OCI-LY3 (cell line): ENCODE measurements around the gene SKIL.

Source experiments
- EZH2phosphoT487 ChIP-seq: fragments of 200-600 bp; shearing (Covaris generic); IDR thresholded peaks from 2 replicates; pipeline ENCODE4 v1.6.1; 2018; ENCODE audit warnings: antibody characterized with exemption, mixed run types, low read depth
- TF ChIP-seq, protein P1 (sequence below): fragments of 200-600, 300-600 bp; sonication (generic); IDR thresholded peaks from 2 replicates; pipeline ENCODE4 v1.5.1; 2014; ENCODE audit warnings: antibody characterized with exemption, low read length, low read depth

DNA sequence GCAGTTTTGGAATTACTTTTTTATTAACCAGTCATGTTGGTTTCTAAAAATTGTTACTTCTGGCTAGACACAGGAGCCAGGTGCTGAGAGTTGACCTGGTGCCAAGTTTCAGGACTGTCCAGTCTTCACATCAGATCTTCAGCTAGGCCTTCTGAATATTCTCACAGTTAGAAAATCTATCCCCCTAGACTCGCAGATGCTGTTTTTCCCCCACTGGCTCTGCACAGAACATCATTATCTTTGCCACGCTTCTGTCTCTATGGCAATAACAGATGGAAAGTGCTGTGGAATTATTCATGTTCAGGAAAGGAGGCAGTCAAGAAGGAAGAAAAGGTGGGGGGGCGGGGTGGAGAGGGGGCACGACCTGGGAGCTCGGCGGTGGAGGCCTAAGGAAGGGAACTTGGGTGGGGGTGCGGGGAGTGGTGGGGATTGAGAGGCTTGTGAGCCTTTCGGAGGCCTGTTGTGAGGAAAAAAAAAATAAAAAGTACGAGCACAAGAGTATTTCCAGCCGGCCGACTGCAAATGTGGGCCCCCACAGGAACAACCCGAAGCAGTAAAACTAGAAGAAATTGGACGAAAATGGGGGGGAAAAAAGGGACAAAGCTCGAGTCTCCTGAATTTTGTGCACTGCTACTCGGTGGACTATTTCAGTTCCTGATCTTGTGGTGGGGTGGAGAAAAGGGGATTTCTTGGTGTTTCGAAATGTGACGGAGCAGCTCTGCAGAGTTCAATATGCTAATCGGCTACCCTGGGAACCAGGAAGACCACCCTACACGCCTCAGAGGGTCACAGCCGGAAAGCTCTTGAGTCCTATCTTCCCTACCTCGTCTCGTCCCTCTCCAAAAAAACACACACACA is 1.5 kb upstream of the SKIL start:
- TF ChIP-seq, protein P1, sequence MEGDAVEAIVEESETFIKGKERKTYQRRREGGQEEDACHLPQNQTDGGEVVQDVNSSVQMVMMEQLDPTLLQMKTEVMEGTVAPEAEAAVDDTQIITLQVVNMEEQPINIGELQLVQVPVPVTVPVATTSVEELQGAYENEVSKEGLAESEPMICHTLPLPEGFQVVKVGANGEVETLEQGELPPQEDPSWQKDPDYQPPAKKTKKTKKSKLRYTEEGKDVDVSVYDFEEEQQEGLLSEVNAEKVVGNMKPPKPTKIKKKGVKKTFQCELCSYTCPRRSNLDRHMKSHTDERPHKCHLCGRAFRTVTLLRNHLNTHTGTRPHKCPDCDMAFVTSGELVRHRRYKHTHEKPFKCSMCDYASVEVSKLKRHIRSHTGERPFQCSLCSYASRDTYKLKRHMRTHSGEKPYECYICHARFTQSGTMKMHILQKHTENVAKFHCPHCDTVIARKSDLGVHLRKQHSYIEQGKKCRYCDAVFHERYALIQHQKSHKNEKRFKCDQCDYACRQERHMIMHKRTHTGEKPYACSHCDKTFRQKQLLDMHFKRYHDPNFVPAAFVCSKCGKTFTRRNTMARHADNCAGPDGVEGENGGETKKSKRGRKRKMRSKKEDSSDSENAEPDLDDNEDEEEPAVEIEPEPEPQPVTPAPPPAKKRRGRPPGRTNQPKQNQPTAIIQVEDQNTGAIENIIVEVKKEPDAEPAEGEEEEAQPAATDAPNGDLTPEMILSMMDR, result no peak
- no peak for TF ChIP-seq EZH2phosphoT487
